HG02840 (cell line): Measurements from ENCODE around the gene MESP1.
"Not testable (repeated sequence)": the region's sequence is repeated elsewhere in the genome, so short reads cannot be mapped to it uniquely, and the experiment has no call there.

Source experiments
- ATAC-seq: cut with Tn5 transposase; IDR thresholded peaks from one replicate; pipeline ENCODE4 v1.9.1; 2021; ENCODE audit warnings: mild to moderate bottlenecking, moderate library complexity, moderate number of reproducible peaks; ENCODE audit not compliant: unreplicated experiment, low FRiP score

The MESP1 gene

DNA sequence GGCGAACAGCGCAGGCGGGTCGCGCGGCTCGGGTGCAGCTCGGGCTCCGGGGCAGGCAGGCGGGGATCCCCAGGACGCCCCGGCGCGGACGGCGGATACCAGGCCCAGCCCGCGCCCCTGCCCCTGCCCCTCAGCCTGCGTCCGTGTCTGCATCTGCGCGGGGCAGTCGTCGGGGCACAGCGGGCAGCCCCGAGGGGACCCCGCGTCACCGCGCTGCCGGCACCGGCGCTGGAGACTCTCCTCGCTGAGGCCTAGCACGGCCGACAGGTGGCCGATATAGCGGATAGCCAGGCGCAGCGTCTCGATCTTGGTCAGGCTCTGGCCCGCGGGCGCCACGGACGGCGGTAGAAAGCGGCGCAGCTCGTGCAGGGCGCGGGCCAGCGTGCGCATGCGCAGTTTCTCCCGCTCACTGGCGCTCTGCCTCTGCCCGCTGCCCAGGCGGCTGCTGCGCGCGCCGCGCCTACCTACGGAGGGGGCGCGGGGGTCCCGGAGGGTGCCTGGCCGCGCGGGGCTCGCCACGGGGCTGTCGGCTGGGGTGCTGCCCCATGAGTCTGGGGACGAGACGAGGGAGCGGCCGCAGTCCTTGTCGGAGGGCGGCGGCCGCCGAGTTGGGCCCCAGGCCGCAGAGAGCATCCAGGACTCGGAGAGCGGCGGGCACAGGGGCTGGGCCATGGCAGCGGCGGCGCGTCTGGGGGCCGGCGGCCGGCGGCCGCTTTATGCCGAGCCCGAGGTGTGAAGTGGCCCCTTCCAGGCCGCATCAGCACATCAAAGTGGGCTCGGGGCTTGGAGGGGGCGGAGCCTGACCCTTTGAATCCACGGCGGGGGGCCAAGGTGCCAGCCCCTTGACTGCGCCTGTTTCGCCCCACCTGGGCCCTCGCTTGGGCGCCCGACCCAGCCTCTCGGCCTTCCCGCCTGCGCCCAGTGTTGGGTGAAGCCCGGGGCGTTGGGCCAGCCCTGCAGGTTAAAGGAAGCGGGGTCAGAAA, at the start of gene MESP1:
MESP1 (minus strand) TSS at position 690 of the 983 bp plus-strand sequence; CDS start at position 672, 18 bp downstream.
- peak; percentile 88 for ATAC-seq

- ATAC-seq = no peak
Measured at GRCh38 chr15:89799918-89800498, 49.0 kb upstream of the MESP1 start.

- ATAC-seq = no peak
Measured at GRCh38 chr15:89799011-89799911, 48.2 kb upstream of the MESP1 start.

DNA sequence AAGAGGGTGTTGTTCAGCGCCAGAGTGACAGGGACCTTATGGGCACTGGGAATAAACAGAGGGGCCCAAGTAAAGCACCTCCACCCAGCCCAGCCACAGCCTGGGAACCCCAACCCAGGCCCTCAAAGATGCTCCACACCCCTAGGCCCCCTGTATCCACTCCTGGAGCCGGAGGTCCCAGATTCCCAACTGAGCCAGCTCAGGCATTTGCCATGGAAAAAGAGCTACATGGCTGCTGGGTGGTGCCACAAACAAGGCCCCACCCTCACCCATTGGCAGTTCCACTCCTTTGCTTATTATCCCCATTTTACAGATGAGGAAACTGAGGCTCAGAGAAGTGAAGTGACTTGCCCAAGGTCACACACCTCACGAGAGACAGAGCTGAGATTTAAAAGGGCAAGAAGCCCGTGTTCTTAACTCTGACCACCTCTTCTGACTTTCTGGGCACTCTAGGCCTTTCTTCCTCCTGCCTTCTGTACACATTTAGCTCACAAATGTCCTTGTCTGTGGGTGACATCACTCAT, 46.7 kb upstream of the MESP1 start:
- ATAC-seq = no peak

GRCh38 chr15:89795996-89796395, 44.9 kb upstream of the MESP1 start:
- ATAC-seq = no peak

GRCh38 chr15:89794627-89795241, 43.7 kb upstream of the MESP1 start:
- ATAC-seq = no peak

DNA sequence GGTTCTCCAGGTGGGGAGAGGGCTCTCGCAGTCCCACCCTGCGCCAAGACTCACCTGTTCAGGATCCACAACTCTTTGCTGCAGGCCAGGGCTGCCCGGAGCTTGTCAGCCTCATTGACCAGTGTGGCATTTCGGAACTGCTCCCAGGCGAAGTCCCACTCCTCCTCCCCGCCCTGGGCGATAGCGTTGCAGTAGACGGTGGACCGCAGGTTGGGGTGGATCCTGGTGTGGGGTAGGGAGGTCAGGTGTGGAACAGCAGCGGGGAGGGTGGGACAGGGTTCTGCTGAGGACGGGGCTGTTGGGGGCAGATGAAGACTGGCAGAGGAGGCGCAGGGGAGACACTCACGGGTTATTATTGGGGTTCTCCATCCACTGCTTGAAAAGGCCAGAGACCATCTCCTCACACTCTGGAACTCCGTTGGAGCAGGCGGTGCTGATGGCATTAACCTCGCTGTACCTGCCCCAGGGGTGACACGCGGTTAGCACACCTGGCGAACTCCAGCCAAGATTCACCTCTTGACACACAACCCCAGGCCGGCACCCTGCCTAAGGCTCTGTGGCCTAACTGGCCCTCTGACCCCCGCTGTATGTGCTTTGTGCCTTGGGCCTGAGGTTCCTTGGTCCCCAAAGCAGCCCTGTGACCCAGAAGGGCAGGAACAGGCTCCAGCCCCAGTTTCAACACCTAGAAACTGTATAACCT, 41.2 kb upstream of the MESP1 start:
- ATAC-seq = no peak

GRCh38 chr15:89790661-89791060, 39.6 kb upstream of the MESP1 start:
- ATAC-seq = no peak

DNA sequence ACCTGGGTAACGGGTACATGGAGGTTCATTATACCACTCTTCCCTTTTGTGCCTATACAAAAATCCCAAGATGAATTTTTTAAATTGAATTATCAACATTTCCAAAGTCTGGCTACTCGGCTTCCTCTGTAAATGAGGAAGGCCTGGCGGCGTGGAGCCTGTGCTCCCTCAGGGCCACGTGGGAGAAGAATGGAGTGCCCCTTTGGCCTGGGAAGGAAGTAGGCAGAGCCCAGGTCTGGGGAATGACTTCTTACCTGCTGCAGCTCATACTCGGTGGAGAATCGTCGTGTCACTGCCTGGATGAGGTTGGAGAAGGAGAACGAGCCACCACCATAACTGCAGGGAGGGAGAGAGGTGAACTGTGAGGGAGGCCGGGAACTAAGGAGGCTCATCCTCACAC, 39.2 kb upstream of the MESP1 start:
- ATAC-seq = no peak

- ATAC-seq = not testable (repeated sequence)
Measured at GRCh38 chr15:89788585-89788984, 37.5 kb upstream of the MESP1 start.

GRCh38 chr15:89787944-89788343, 36.9 kb upstream of the MESP1 start:
- ATAC-seq = no peak

GRCh38 chr15:89785774-89786140, 34.7 kb upstream of the MESP1 start:
- ATAC-seq = no peak

GRCh38 chr15:89785064-89785773, 34.2 kb upstream of the MESP1 start:
- ATAC-seq = no peak

DNA sequence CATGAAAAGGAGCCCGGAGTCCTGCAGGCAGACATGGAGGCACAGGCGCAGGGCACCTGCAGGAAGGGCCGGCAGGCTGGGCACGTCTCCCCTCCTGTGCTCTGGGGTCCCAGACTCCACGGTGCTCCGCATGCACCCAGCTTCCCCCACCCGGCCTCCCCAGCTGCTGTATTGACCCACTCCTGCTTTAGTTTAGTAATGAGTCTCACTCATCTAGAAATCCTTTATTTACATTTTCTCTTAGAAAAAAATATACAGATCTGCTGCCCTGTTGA, 33.6 kb upstream of the MESP1 start:
- ATAC-seq = no peak

DNA sequence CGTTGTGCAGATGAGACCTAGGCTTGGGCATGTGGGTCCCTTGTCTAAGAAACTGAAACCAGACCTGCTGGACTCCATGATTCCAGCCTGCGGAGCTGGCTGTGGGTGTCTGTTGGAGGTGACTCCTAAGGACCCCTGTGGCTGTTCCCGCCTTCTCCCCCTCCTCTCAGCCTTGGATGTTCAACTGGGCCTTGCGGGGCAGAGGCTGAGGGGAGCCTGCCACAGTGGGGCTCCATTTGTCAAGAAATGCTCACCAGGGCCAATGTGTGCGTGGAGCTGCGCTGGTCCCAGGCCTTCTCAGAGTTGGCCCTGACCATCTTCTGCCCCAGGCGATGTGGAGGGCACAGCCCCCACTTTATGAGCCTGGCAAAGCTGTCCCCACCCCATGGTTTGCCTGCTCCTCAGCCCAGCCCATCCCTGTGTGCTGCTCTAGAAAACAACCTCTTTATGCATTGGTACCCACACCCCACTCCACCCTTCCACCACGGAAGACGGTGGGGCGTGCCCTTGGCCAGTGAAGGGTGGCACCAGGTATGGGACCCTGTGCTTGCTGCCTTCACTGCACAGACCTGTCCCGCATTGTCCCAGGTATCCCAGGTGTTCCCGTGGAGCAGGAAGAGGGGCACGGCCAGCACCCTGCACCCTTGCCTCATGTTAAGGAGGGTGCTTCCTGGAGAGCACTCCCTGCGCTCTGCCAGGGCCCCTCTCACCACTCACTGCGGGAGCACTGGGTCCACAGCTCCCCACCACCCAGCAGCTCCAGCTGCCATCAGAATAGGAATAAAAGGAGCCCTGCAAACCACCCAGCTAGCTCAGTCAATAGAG, 33.0 kb upstream of the MESP1 start:
- ATAC-seq = no peak

DNA sequence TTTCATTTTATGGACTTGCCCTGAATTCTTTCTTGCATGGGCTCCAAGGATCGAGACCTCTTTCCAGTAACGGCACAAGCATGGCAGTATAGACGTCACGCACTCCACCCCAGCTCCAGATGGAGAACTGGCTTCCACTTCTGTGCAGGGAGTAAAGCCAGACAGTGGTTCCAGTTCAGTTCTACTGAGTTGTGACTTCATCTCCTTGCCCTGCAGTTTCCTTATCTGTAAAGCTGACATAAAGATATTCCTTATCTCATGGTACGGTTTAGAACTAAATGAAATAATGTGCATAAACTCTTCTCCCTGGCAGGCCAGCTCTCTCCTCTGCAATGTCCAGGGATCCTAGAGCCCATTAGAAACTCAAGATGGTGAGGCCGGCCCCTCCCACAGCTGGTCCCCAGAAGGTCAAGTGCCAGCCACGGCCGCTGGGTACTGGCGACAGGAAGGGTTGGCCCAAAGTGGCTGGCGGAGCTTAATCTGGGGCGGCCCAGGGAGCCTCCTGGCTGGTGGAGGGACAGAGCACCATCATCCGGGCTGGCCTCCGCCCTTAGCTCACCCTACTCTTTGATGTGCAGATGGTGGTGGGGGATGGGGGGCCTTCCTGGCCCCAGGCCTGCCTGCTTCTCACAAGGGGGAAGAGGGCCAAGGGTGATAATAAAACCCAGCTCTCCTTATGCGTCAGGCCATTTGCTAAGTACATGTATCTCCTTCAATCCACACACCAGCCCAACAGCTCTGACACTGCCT, 32.2 kb upstream of the MESP1 start:
- ATAC-seq = no peak

DNA sequence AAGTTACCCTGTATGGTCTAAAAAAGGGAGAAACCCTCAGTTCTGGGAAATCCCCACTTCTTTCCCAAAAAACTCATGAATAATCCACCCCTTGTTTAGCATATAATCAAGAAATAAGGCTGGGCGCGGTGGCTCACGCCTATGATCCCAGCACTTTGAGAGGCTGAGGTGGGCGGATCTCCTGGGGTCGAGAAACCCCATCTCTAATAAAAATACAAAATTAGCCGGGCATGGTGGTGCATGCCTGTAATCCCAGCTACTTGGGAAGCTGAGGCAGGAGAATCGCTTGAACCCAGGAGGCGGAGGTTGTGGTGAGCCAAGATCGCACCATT, 31.5 kb upstream of the MESP1 start:
- not testable (repeated sequence) for ATAC-seq
